ENCODE results near the gene KIAA0930. TPM values are rescaled to one million over a fixed set of nuclear protein-coding genes. Genes with fewer than 3 reads are reported as not detected.

KIAA0930 gene
- polyA plus RNA-seq, 1 of the 3 experiments (the other 2 are of a cell fraction): 80.8 TPM

DNA sequence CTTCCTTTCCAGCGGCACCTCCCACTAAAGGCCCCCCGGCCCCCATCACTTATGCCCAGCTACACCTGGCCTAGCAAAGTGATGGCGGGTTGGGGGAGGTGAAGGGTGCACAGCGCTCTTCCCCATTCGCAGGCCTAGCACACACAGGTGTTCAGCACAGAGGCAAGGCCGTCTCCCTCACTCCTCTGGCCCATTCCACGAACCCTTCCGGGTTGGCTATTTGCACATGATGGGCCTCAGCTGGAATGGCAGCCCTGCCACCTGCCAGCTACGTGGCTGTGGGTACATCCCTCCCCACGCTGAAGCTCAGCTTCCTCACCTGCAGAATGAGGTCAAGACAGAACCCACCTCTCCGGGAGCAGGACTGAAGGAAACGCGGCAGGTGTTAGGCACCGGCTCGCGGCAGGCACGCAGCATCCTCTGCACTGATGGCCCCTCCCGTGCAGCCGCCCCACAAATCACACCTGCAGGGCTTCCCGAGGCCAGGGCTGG lies 4.8 kb downstream of the KIAA0930 start:
- Histone ChIP-seq H3K9me3 (no peaks in the 10 kb centered on the region), H2AFZ (ENCODE audit: low read depth) (no peak overlapping the region), H3K27ac (ENCODE audit: low read depth in 2 of 2, low read length in 1 of 2) (no peak overlapping the region), H3K27me3 (ENCODE audit: insufficient read depth) (no peaks in the 10 kb centered on the region), H3K79me2 (ENCODE audit: insufficient read depth) (peaks cover 32% of the 10 kb centered on the region), H3K4me3 (ENCODE audit: low read depth in 2 of 2, low read length in 1 of 2) (no peak overlapping the region), H4K20me1 (ENCODE audit: insufficient read depth) (peaks cover 36% of the 10 kb centered on the region), H3K4me1 (ENCODE audit: control insufficient read depth in 1 of 2, insufficient read depth in 2 of 2, low read depth in 1 of 2, low read length in 1 of 2) (peaks cover 6 to 12% of the 10 kb centered on the region in 2 experiments; a peak in 2 of 4 replicates), H3K9me2 (no peaks in the 10 kb centered on the region), H3K4me2 (no peak overlapping the region), H3F3A (replicated peaks; ENCODE audit: insufficient read depth) (no peaks in the 10 kb centered on the region), H3K9ac (no peak overlapping the region), H3K36me3 (replicated peaks in 1 of 2; ENCODE audit: control insufficient read depth in 1 of 2, insufficient read depth in 2 of 2, low read length in 1 of 2) (peaks cover 0 to 5% of the 10 kb centered on the region in 2 experiments)
- ChIA-PET CTCF (interaction anchor here (1.0 to 1.1 kb wide), 2 partner anchors 15 to 25 kb away, joined by 3 read pairs; no protein-coding TSS in a partner anchor), POLR2A (no interaction called here)
- TF ChIP-seq FOXJ3 (CRISPR knock-in tag; IDR thresholded peaks at IDR 0.05): no peak
- TF ChIP-seq, protein P1, sequence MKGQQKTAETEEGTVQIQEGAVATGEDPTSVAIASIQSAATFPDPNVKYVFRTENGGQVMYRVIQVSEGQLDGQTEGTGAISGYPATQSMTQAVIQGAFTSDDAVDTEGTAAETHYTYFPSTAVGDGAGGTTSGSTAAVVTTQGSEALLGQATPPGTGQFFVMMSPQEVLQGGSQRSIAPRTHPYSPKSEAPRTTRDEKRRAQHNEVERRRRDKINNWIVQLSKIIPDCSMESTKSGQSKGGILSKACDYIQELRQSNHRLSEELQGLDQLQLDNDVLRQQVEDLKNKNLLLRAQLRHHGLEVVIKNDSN (IDR thresholded peaks at IDR 0.05; ENCODE audit: borderline replicate concordance, low read depth): no peak
- TF ChIP-seq EP300 (IDR thresholded peaks at IDR 0.05; ENCODE audit: borderline replicate concordance in 1 of 2, low read depth in 1 of 2, low read length in 1 of 2): no peak
- TF ChIP-seq CHD2 (IDR thresholded peaks at IDR 0.05; ENCODE audit: low read length, partially characterized antibody): no peak
- TF ChIP-seq JUND (IDR thresholded peaks at IDR 0.05): no peak
- TF ChIP-seq EZH2phosphoT487 (IDR thresholded peaks at IDR 0.05; ENCODE audit: borderline replicate concordance, low read depth): no peak
- no peak for TF ChIP-seq GATA2 (CRISPR knock-in tag; IDR thresholded peaks at IDR 0.05)
- DNase-seq: no peak
- WGBS (ENCODE audit: low lambda C conversion rate): 88% methylated on average over 9 of the region's 20 CpGs

DNA sequence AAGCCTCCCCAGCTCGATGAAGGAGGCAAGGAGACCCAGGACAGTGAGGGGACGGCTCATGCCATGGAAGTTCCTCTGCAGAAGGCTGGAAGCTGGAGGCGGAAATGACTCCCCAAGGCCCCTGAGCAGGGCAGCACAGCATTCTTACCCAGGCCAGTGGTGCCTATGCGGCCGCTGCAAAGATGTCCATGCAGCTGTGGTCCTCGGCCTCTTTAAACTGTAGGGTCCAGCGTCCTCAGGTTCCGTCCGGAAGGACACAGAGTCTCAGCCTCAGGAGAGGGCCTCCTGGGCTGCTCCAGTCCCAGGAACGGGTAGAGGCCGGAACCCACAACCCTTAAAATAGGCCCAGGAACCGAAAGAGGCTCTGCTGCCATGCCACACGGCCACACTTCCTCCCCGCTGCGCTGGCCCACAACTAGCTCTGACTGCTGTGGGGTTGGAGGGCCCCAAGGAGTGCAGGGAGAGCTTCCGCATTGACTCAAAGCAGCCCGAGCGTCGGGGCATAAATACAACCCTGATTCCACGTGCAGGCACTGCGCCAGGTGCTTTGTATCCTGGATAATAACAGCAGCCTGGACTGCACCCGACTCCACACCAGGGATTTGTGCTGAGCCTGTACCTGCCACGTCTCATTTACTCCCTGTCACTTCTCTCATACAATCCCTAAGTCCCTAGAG lies 5.5 kb downstream of the KIAA0930 start:
- H3K79me2 ChIP-seq (ENCODE audit: insufficient read depth): peaks cover 31% of the 10 kb centered on the region
- H4K20me1 ChIP-seq (ENCODE audit: insufficient read depth): peaks cover 36% of the 10 kb centered on the region
- no peak overlapping the region for H3K9ac ChIP-seq
- peaks cover 6 to 12% of the 10 kb centered on the region in 2 experiments; a peak in 2 of 4 replicates for H3K4me1 ChIP-seq (ENCODE audit: control insufficient read depth in 1 of 2, insufficient read depth in 2 of 2, low read depth in 1 of 2, low read length in 1 of 2)
- DNase-seq: no peak
- ChIA-PET CTCF (interaction anchor here (1.0 to 2.0 kb wide), 2 partner anchors 25 to 26 kb away, joined by 3 to 8 read pairs; no protein-coding TSS in a partner anchor), POLR2A (no interaction called here)
- no peak overlapping the region for H3K27ac ChIP-seq (ENCODE audit: low read depth in 2 of 2, low read length in 1 of 2)
- no peak overlapping the region for H2AFZ ChIP-seq (ENCODE audit: low read depth)
- no peak overlapping the region for H3K4me2 ChIP-seq
- WGBS (ENCODE audit: low lambda C conversion rate): 80% methylated on average over 8 of the region's 23 CpGs
- peaks cover 0 to 5% of the 10 kb centered on the region in 2 experiments for H3K36me3 ChIP-seq (replicated peaks in 1 of 2; ENCODE audit: control insufficient read depth in 1 of 2, insufficient read depth in 2 of 2, low read length in 1 of 2)
- H3K9me3 ChIP-seq: no peaks in the 10 kb centered on the region
- H3K4me3 ChIP-seq (ENCODE audit: low read depth in 2 of 2, low read length in 1 of 2): no peak overlapping the region
- H3F3A ChIP-seq (replicated peaks; ENCODE audit: insufficient read depth): no peaks in the 10 kb centered on the region
- H3K27me3 ChIP-seq (ENCODE audit: insufficient read depth): no peaks in the 10 kb centered on the region
- TF ChIP-seq RCOR1 (IDR thresholded peaks at IDR 0.05; ENCODE audit: low read length): no peak
- no peak for TF ChIP-seq TCF12 (IDR thresholded peaks at IDR 0.05)
- TF ChIP-seq RXRA (IDR thresholded peaks at IDR 0.05; ENCODE audit: borderline replicate concordance, low read depth): no peak
- TF ChIP-seq FOXJ3 (CRISPR knock-in tag; IDR thresholded peaks at IDR 0.05): no peak
- TF ChIP-seq EZH2phosphoT487 (IDR thresholded peaks at IDR 0.05; ENCODE audit: borderline replicate concordance, low read depth): no peak
- TF ChIP-seq JUND (IDR thresholded peaks at IDR 0.05): no peak
- no peak for TF ChIP-seq EP300 (IDR thresholded peaks at IDR 0.05; ENCODE audit: borderline replicate concordance in 1 of 2, low read depth in 1 of 2, low read length in 1 of 2)
- no peak for TF ChIP-seq RAD21 (IDR thresholded peaks at IDR 0.05; ENCODE audit: low read length)
- TF ChIP-seq CHD2 (IDR thresholded peaks at IDR 0.05; ENCODE audit: low read length, partially characterized antibody): no peak
- no peak for TF ChIP-seq YY1 (IDR thresholded peaks at IDR 0.05; ENCODE audit: low read depth)
- TF ChIP-seq TAF1 (IDR thresholded peaks at IDR 0.05; ENCODE audit: borderline replicate concordance, low read depth, low read length): no peak
- no peak for TF ChIP-seq MXI1 (IDR thresholded peaks at IDR 0.05; ENCODE audit: low read depth, low read length)
- TF ChIP-seq GATA2 (CRISPR knock-in tag; IDR thresholded peaks at IDR 0.05): no peak
- no peak for TF ChIP-seq GABPA (IDR thresholded peaks at IDR 0.05; ENCODE audit: low read depth)
- TF ChIP-seq, protein P2, sequence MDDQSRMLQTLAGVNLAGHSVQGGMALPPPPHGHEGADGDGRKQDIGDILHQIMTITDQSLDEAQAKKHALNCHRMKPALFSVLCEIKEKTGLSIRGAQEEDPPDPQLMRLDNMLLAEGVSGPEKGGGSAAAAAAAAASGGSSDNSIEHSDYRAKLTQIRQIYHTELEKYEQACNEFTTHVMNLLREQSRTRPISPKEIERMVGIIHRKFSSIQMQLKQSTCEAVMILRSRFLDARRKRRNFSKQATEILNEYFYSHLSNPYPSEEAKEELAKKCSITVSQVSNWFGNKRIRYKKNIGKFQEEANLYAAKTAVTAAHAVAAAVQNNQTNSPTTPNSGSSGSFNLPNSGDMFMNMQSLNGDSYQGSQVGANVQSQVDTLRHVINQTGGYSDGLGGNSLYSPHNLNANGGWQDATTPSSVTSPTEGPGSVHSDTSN (IDR thresholded peaks at IDR 0.05): no peak
- TF ChIP-seq POLR2AphosphoS5 (IDR thresholded peaks at IDR 0.05; ENCODE audit: low read depth, low read length): no peak
- no peak for TF ChIP-seq SIN3A (IDR thresholded peaks at IDR 0.05; ENCODE audit: borderline replicate concordance, low read depth, low read length)
- TF ChIP-seq, protein P1 (IDR thresholded peaks at IDR 0.05; ENCODE audit: borderline replicate concordance, low read depth): no peak
- TF ChIP-seq SMC3 (IDR thresholded peaks at IDR 0.05; ENCODE audit: low read depth, low read length): no peak
- no peaks in the 10 kb centered on the region for H3K9me2 ChIP-seq
